22Rv1 (cell line): ENCODE measurements around the gene TRIM2.

Experiments
- ZFX ChIP-seq: fragments of 450-650 bp; IDR thresholded peaks from 2 replicates; pipeline ENCODE4 v1.6.1; 2017; ENCODE audit warnings: antibody characterized with exemption, borderline replicate concordance
- TF ChIP-seq, protein P1 (sequence below): fragments of 450-650 bp; IDR thresholded peaks from 2 replicates; pipeline ENCODE4 v1.5.1; 2017; ENCODE audit warnings: mild to moderate bottlenecking

- TF ChIP-seq, protein P1, sequence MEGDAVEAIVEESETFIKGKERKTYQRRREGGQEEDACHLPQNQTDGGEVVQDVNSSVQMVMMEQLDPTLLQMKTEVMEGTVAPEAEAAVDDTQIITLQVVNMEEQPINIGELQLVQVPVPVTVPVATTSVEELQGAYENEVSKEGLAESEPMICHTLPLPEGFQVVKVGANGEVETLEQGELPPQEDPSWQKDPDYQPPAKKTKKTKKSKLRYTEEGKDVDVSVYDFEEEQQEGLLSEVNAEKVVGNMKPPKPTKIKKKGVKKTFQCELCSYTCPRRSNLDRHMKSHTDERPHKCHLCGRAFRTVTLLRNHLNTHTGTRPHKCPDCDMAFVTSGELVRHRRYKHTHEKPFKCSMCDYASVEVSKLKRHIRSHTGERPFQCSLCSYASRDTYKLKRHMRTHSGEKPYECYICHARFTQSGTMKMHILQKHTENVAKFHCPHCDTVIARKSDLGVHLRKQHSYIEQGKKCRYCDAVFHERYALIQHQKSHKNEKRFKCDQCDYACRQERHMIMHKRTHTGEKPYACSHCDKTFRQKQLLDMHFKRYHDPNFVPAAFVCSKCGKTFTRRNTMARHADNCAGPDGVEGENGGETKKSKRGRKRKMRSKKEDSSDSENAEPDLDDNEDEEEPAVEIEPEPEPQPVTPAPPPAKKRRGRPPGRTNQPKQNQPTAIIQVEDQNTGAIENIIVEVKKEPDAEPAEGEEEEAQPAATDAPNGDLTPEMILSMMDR: no peak
- TF ChIP-seq ZFX: no peak
Observed at GRCh38 chr4:153241970-153242838, 38.0 kb downstream of the TRIM2 start.
